ENCODE measurements around the gene RANGAP1.
A peak's percentile ranks its signal among the peaks of the same experiment; 100 is the strongest.

RANGAP1 gene

GRCh38 chr22:41285820-41286638, at the start of gene RANGAP1:
RANGAP1 (minus strand) TSS chr22:41286187; CDS start chr22:41281044, 5,143 bp downstream.
- peak; percentile 98 for DNase-seq

GRCh38 chr22:41334951-41335635, 49.1 kb upstream of the RANGAP1 start:
- no peak for DNase-seq

GRCh38 chr22:41334215-41334614, 48.2 kb upstream of the RANGAP1 start:
- no peak for DNase-seq

GRCh38 chr22:41333806-41334205, 47.8 kb upstream of the RANGAP1 start:
- DNase-seq, result no peak

GRCh38 chr22:41332217-41332939, 46.4 kb upstream of the RANGAP1 start:
- DNase-seq, result no peak

- no peak for DNase-seq
These were observed 44.2 kb upstream of the RANGAP1 start for GRCh38 chr22:41330169-41330568.

GRCh38 chr22:41327124-41327523, 41.1 kb upstream of the RANGAP1 start:
- no peak for DNase-seq

- no peak for DNase-seq
These were observed 39.0 kb upstream of the RANGAP1 start for GRCh38 chr22:41324821-41325528.

GRCh38 chr22:41320416-41321240, 34.6 kb upstream of the RANGAP1 start:
- no peak for DNase-seq

GRCh38 chr22:41315586-41315985, 29.6 kb upstream of the RANGAP1 start:
- no peak for DNase-seq

GRCh38 chr22:41314821-41315220, 28.8 kb upstream of the RANGAP1 start:
- no peak for DNase-seq

GRCh38 chr22:41311487-41311886, 25.5 kb upstream of the RANGAP1 start:
- DNase-seq, result no peak

GRCh38 chr22:41310336-41310735, 24.3 kb upstream of the RANGAP1 start:
- no peak for DNase-seq

GRCh38 chr22:41308544-41308947, 22.6 kb upstream of the RANGAP1 start:
- DNase-seq, result no peak

GRCh38 chr22:41308054-41308453, 22.1 kb upstream of the RANGAP1 start:
- DNase-seq, result no peak

GRCh38 chr22:41305646-41306045, 19.7 kb upstream of the RANGAP1 start:
- DNase-seq, result no peak

- DNase-seq, result no peak
These were observed 16.8 kb upstream of the RANGAP1 start for GRCh38 chr22:41302811-41303210.

- DNase-seq, result no peak
These were observed 16.2 kb upstream of the RANGAP1 start for GRCh38 chr22:41302021-41302767.

- DNase-seq, result peak; percentile 77
These were observed 15.4 kb upstream of the RANGAP1 start, which contains the start of gene ZC3H7B for GRCh38 chr22:41301085-41302020. ZC3H7B (plus strand) TSS chr22:41301525; CDS start chr22:41320661, 19,136 bp downstream.

- no peak for DNase-seq
These were observed 14.7 kb upstream of the RANGAP1 start for GRCh38 chr22:41300661-41301060.
